GM18868 (cell line): ENCODE results near the gene DDX25.
"Not testable (repeated sequence)": the region's sequence is repeated elsewhere in the genome, so short reads cannot be mapped to it uniquely, and the experiment has no call there.

Experiments
- ATAC-seq: cut with Tn5 transposase; IDR thresholded peaks from one replicate; pipeline ENCODE4 v1.9.1; 2021; ENCODE audit warnings: mild to moderate bottlenecking, moderate library complexity; ENCODE audit not compliant: unreplicated experiment

Gene DDX25

DNA sequence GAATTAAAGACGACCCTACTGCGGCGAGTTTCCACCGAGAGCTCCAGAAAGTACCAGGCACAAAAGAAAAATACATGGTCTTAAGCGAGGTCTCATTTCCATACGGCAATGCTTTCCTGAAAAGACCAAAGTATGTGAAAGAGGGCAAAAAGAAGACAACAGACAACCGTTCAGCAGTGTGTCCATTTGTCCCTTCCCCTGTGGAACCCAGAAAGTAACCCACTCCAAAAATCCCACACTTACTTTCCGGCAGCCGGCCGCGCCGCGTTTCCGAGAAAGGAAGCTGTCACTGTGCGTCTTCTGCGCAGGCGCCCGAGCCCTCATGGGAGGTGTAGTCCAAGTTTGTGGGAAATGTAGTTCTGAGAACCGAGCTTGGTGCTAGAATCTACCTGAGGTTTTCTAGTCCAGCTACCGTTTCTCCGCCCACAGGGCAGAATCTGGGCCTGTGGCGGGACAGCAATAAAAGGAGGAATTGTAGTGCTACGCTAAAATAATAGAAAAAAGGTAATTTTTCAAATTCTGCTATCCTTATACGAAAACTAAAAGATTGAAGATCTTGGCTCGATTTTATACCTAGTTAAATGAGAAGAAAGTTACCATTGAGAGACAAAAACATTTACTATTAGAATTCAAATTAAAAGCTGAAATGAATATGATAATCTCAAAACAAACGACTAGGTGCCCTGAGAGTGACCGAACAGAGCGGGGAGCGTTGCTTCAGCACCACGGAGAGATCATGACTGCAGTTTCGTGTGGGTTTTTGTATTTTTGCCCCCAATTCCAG is 1.2 kb upstream of the DDX25 start, which contains the start of gene PUS3:
Gene PUS3 (minus strand): TSS at position 280 of the 784 bp plus-strand sequence. CDS start 6,922 bp downstream, outside the sequence.
- ATAC-seq = peak; percentile 98

DNA sequence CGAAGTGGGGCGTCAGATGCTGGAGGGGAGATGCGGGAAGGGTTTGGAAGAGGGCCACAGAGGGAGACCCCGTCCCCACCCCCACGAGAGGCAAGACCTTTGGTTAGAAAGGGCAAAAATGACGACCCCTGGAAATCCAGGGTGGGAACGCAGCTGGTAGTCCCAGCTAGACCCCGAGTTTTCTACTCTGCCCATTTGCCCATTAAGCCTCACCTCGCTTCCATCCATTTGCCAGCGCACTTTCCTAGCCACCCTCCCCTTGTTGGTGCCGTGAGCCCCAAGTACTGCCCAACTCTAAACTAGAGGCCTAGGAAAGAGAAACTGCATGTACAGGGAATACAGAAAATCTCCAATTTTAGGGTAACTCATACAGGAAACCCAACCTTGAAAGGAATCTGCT is 370 bp downstream of the DDX25 start:
- ATAC-seq = no peak

DNA sequence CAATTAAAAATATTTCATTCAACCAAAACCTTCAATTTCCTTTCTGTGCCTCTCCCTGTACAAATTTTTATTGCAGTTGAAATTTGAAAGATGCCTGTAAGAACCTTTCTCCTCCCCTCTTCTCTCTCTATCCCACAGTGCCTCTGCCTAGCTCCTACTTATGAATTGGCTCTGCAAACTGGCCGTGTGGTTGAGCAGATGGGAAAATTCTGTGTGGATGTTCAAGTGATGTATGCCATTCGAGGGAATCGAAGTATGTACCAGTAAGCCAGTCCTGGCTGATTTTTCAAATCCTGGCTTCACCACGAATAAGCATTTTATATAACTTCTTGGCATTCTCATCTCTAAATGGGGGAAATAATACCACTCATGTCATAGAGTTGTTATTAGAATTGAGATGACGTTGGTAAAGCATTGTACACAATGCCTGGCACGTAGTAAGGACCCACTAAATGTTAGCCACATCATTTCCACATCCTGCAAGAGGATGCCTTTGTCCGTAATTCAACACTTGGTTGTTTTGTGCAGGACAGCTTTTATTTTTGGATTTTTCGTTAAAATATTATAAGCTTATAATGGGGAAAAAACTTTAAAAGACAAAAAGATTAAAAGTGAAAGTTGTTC is 6.0 kb downstream of the DDX25 start:
- ATAC-seq = no peak

DNA sequence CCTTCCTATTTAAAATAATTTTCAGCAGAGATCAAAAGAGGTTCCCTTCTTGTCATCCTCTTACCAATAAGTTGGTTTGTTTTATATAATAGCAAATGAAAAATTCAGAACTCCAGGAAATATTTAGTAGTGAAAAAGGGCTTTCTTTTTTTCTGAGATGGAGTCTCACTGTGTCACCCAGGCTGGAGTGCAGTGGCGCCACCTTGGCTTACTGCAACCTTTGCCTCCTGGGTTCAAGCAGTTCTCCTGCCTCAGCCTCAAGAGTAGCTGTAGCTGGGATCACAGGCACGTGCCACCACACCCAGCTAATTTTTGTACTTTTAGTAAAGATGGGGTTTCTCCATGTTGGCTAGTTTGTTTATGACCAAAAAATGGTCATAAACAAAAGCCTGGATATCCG is 10.3 kb downstream of the DDX25 start:
- not testable (repeated sequence) for ATAC-seq

DNA sequence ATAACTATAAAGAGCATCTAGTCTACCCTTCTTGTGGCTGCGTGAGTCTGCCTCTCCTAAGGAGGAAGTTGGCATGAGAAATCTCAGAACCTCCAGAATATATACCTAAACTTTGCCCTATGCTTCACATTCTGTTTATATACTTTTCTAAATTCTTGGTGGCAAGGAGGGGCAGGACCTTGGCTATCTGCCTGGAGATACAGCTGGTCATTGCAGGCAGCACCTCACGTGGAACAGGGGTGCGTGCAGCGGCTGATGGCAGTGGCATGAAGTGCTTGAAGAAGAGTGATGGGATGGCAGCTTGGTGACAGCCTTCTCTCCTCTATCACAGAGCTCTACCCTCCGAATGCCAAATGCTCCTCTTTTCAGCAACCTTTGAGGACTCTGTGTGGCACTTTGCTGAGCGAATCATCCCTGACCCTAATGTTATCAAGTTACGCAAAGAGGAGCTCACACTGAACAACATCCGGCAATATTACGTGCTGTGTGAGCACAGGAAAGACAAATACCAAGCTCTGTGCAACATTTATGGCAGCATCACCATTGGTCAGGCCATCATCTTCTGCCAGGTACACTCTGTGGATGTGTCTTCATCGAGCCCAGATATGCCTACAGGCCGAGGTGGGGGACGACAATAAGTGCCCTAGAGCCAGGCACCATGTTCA is 12.5 kb downstream of the DDX25 start:
- ATAC-seq = no peak

DNA sequence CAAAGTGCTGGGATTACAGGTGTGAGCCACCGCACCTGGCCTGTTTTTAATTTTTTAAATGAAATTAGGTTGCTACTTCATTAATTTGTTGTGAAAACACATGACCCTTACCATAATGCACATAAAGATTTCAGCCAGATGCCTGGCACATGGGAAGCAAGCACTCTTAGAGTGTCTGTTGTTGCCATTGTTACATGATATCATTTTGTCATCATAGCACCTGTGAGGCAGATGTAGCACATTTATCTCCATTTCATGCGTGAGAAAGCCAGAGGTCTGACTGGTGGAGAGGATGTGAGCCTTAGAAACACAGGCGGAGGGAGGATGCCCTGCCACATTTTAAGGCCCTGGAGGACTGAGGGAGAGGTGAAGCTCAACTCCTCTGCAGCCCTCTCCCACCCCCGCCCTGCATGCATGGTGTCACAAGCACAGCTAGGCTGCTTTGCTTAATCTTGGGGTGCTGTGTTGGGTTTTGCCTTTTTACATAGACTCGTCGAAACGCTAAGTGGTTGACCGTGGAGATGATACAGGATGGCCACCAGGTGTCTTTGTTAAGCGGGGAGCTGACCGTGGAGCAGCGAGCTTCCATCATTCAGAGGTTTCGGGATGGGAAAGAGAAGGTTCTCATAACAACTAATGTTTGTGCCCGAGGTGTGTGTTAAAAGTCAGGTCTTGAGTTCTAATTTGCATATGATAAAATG is 14.0 kb downstream of the DDX25 start:
- ATAC-seq = no peak

DNA sequence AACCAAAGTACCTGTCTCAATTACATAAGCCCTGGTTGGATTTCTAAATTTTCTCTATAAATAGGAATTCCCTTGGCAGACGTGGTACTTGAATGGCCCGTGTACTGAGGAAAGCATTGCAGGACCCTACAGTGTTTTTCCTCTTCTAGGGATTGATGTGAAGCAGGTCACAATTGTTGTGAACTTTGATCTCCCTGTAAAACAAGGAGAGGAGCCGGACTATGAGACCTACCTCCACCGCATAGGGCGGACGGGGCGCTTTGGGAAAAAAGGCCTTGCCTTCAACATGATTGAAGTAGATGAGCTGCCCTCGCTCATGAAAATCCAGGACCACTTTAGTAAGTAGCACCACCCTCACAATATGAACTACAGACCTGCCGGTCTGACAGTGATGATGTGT is 16.7 kb downstream of the DDX25 start:
- ATAC-seq = no peak

DNA sequence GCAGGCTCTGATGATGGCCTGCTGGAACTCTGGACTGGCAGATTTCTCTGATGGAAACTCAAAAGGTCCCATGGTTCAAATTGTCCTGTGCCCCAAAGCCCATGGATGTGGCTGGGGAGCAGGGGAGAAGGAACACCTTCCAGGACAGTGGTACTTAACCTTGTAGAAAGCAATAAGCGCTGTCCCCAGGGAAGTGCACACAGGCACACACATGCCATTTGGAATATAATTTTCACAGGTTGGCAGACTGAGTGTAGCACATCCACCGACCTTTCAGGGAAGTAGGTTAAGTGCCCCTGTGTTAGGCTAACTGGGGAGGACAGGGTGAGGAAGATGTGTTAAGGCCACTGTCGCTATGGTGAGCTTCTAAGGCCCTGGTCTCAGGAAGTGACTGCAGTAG is 17.8 kb downstream of the DDX25 start:
- ATAC-seq = no peak

DNA sequence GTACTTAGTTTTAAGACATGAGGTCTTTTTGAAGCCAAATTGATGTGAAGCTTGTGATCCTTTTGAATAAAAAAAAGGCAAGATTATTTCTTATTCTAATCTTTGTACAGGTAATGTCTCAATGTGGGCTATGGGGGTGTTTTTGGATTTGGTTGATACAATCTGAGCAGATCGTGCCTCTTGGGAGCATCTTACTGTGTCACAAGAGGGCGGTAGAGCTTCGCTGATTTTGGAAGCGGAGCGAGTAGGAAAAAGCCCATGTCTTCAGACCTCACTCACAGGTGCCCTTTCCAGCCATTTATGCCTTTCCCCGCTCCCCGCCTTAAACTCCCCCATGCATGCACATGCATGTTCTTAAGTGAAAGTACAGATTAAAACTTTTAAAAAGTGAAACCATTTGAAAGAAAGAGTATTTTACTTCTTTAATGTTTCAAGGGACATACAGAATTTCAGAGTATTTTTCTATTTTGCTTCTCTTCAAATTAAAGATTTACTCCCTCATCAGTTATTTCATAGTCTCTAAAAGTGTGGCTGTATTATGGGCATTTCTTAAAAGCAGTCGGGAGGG is 18.8 kb downstream of the DDX25 start:
- ATAC-seq = no peak

DNA sequence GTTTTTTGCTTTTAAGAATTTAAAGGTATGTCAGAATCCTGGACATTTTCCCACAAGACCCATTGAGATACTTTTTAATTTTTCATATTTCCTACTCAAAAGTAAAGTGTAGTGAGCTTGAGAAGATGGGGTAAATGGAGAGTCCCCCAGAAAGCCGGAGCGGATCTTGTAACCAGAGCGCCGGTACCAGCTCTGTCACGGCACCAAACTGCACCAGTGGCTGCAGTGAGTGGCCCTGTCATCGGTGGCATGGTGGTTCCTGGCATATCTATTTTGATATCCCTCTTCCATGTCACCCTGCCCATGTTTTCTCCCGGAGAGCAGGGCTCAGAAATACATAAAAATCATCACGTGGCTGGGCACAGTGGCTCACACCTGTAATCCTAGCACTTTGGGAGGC is 19.3 kb downstream of the DDX25 start:
- ATAC-seq = no peak

DNA sequence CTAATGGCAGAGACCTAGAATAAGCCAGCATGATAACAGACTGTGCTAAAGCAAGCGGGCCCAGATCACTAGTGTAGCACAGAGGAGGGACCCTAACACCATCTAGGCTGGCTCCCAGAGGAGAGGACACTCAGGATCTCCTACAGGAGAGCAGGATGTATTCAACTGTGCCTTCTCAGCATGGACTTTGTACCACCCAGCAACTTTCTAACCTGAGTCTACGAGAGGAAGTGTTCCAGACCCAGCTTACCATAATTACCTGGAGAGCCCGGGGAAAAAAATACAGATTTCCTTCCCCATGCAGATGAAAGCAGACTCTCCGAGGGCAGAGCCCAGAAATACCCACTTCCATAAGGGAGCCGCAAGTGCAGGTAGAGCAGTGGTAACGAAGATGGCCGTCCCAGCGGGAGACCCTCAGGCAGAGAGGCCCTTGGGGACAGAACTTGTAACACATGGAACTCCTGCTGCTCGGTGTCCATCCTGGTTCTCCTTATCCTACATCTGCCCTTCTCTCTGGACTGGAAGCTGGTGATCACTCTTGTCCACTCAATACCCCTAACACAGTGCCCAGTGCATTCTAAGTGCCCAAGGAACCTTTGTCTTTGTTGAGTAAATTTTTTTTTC is 20.2 kb downstream of the DDX25 start:
- ATAC-seq = no peak

DNA sequence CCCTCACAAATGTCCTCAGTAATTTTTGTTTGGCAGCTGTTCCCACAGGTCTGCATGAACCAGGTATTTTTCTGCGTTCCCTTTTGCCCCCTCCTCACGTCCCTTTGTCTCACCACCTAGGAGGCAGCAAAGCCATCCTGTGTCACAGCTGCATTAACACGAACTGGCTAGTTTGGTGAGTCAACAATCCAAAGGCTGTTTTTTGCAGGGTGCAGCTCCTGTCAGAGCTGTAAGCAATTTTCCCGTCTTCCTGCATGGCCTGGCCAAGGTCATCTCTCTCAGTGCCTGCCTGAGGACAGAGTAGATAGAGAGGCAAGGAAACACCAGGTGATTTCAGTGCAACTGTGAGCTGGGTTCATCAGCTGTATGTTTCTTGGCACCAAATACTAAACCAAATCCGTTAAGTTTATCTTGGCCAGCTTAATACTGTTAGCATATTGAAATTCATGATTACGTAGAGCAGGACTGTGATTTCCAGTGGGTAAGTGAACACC is 21.0 kb downstream of the DDX25 start:
- no peak for ATAC-seq

DNA sequence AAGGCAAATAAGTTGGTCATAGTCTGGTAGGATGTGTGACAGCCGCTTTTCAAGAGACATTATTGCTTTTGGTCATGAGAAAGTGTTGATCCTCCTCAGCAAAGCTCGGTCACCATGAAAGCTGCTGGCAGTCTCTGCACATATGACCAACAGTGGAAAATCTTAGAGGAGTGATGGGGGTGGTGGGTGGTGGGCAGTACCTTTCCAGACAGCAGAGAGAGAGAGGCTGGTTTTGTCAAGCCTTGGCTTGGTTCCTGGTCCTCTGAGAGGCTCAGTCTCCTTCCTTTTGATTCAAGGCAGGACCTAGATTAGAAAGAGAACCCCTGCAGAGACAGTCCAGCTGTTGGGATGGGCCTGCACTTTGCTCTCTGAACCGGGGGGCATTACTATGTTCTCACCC is 21.5 kb downstream of the DDX25 start:
- no peak for ATAC-seq

DNA sequence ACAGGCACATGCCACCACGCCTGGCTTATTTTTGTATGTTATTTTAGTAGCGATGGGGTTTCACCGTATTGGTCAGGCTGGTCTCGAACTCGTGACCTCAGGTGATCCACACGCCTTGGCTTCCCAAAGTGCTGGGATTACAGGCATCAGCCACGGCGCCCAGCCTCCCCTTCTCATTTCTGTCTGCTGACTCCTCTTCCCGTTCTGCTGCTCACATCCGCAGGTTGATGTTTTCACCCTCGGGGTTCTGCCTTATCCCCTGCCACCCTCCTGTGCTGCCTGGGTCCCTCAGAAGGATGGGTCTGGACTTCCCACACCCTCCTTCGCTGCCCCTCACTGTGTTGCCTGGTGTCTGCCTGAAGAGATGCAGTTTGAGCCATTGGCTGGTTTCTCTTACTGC is 22.4 kb downstream of the DDX25 start:
- ATAC-seq = no peak

DNA sequence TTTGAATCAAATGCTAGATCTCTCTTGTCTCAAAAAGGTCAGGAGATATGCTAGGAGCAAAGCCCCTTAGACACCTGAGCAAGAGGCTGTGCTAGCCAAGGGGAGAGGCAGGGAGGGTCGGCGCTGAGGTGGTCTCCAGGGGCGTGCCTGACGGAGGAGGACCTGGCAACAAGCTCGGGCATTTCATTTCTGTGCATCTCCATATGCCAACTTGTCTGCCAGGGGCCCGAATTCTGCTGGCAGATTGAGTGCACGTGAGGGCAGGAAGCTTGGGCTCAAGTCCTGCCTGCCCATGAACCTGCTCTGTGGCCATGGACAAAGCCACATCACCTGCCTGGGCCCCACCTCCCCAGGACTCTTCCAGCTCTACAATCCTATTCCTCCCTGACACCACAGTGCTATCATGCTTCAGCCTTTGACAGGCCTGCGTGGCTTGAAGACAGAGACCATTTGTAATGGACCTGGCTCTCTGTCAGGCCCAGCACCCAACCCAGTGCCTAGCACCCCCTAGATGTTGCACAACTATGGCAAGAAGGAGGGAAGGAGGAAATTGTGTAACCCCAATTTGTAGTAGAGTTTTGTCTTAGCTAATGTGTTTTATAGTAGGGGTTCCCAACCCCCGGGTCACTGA is 25.3 kb downstream of the DDX25 start:
- no peak for ATAC-seq

DNA sequence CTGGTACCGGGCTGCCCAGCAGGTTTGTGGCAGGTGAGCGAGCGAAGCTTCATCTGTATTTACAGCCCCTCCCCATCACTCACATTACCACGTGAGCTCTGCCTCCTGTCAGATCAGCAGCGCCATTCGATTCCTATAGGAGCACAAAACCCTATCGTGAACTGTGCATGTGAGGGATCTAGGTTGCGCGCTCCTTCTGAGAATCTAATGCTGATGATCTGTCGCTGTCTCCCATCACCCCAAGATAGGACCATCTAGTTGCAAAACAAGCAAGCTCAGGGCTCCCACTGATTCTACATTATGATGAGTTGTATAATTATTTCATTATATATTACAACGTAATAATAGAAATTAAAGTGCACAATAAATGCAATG is 25.8 kb downstream of the DDX25 start:
- no peak for ATAC-seq

DNA sequence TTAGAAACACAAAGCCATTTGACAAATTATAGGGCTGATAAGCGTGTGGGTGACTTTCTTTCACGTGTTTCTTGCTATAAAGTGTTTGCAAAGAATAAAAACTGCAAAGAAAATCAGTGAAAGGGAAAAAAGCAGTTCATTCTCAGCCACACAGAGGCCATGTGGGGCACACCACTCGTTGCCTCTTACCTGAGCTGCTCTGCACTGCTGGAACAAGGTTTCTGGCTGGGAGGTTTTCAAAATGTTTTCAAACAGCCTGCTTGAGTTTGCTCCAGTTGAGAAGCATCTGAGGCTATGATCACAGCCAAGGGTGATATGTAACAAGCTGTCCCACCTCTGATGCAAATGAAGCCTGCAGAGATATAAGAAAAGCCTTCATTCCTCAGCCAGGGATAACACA is 26.8 kb downstream of the DDX25 start:
- no peak for ATAC-seq

DNA sequence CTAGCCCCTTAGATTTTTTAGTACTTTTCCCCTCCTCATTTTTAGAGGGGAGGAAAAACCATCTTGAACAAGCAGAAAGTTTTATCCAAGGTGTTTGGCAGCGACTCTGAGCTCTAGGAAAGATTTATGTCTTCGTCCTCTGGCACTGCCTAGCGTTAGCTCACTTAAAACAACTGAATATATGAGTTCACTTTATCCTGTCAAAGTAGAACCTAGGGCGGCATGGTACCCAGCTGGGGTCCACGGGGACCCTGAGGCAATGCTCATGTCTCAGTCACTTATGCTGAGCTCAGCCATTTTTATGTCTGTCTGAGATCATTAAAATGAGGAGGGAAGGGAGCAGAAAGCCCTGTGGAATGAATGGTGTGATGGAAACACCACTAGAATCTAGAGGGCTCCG is 27.4 kb downstream of the DDX25 start:
- ATAC-seq = no peak

DNA sequence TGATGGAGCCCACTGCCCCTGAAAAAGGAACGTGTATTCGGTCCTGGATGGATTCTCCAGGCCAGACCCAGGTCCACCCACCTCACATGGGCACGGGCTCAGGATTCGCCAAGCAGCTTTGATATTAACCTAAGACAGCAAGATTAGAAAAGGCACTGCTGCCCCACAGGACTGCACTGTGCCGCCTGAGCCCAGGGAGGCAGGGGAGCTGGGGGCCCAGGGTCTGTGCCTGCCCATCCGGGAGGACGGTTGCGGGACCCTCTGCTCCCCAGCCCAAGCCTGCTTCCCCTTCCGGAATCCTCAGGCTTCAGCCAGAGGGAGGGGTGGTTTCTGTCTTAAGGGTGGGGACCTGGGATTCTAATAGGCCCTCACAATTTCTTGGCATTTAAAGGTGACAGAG is 28.0 kb downstream of the DDX25 start:
- ATAC-seq = no peak
